CD1c-positive myeloid dendritic cell (primary cell): ENCODE data around the gene FAM53C.

Source experiments
- DNase-seq: peaks from one replicate; pipeline ENCODE4 v3.0.0-alpha.2; 2016; ENCODE audit errors: extremely low spot score

The FAM53C gene

GRCh38 chr5:138391859-138392386 lies 53.9 kb downstream of the FAM53C start:
- no peak for DNase-seq
